Left lung (tissue), 10 donors: ENCODE data around the gene SMARCD3. TPM values are rescaled to one million over a fixed set of nuclear protein-coding genes. Genes with fewer than 3 reads are reported as not detected.

Source experiments
- ATAC-seq: fragments of 200-7000 bp; cut with Tn5 transposase; one replicate; pipeline ENCODE4 v1.9.1; 2020; ENCODE audit warnings: moderate library complexity
- DNase-seq, 4 donors: peaks; one replicate each; pipeline ENCODE4 v3.0.0-alpha.2; 2013 to 2020
- H3K27ac ChIP-seq, 2 donors: fragments of 200-600 bp; sonication (generic) in 1 of 2; one replicate each; pipeline versions ENCODE4 v1.5.0 to v1.8.0; 2020 to 2021
- H3K27me3 ChIP-seq, 2 donors: fragments of 200-600 bp; sonication (generic) in 1 of 2; one replicate each; pipeline versions ENCODE4 v1.5.0 to v1.8.0; 2020 to 2021
- H3K36me3 ChIP-seq, 2 donors: fragments of 200-600 bp; sonication (generic) in 1 of 2; one replicate each; pipeline versions ENCODE4 v1.5.0 to v1.8.0; 2020 to 2021
- H3K4me1 ChIP-seq, 2 donors: fragments of 200-600 bp; one replicate each; pipeline ENCODE4 v1.8.0; 2021
- H3K4me3 ChIP-seq, 2 donors: fragments of 200-600 bp; sonication (generic) in 1 of 2; one replicate each; pipeline versions ENCODE4 v1.5.0 to v1.8.0; 2020 to 2021; ENCODE audit warnings: mild to moderate bottlenecking in 1 of 2
- H3K9me3 ChIP-seq, 2 donors: fragments of 200-600 bp; sonication (generic) in 1 of 2; one replicate each; pipeline versions ENCODE4 v1.5.0 to v1.8.0; 2020 to 2021
- intact Hi-C, 2 donors: fragments of 100-400 bp; cut with DNase I; formaldehyde crosslinking; loops; one replicate each; pipeline versions ENCODE4 v1.11.2 to v1.14.2; 2022
- polyA plus RNA-seq, 6 donors: library from polyadenylated mRNA; unstranded; fragments of 120-200 nt; gene quantifications; one replicate each; pipeline ENCODE4 v1.2.1, GENCODE V29; 2013; ENCODE audit not compliant: insufficient read length in 6 of 6
- total RNA-seq, 2 donors: library from RNA; stranded (reverse); fragmentation: NEBNext Ultra II Directional; extraction: Animal tissue kit (Norgen Biotek cat#: 25700); gene quantifications; one replicate each; pipeline ENCODE4 v1.2.1, GENCODE V29; 2021
- TF ChIP-seq, protein P1 (sequence below), 2 donors: fragments of 200-600 bp; sonication (generic) in 1 of 2; IDR thresholded peaks; one replicate each; pipeline versions ENCODE4 v1.5.0 to v1.8.0; 2021; ENCODE audit warnings: antibody characterized with exemption in 2 of 2
- donor health status: DM: no; HTN: yes; CAD: no.
- donor health status: DM: no; HTN: no; CAD: no.

Gene SMARCD3
- total and polyA plus RNA-seq, 8 donors = 45.5 to 130 (median 95.3) TPM

DNA sequence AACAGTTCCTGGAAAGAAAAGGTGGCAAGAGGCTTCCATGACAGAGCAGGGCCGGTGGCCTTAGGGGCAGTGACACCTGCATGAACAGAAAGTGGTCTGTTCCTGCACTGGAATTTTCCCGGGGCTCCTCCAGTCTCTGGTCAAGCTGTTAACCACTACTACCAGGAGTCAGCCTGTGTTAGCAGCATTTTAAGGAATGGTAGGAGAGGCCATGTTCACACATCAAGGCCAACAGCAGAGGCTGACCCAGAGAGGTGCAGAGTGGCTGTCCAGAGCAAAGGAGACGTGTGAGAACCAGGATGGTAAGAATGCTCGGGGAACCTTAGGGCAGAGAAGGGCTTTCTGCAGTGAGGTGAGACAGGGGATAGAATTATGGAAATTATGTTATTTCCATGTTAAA lies 46.7 kb downstream of the SMARCD3 start:
- no peaks in the 10 kb centered on the region for H3K36me3 ChIP-seq
- no peak for DNase-seq
- H3K9me3 ChIP-seq = no peaks in the 10 kb centered on the region
- ATAC-seq = no peak
- no peaks in the 10 kb centered on the region for H3K4me1 ChIP-seq
- intact Hi-C loops = no loop called here
- H3K27ac ChIP-seq = no peak overlapping the region
- peaks cover 0 to 36% of the 10 kb centered on the region in 2 donors for H3K27me3 ChIP-seq
- TF ChIP-seq, protein P1, sequence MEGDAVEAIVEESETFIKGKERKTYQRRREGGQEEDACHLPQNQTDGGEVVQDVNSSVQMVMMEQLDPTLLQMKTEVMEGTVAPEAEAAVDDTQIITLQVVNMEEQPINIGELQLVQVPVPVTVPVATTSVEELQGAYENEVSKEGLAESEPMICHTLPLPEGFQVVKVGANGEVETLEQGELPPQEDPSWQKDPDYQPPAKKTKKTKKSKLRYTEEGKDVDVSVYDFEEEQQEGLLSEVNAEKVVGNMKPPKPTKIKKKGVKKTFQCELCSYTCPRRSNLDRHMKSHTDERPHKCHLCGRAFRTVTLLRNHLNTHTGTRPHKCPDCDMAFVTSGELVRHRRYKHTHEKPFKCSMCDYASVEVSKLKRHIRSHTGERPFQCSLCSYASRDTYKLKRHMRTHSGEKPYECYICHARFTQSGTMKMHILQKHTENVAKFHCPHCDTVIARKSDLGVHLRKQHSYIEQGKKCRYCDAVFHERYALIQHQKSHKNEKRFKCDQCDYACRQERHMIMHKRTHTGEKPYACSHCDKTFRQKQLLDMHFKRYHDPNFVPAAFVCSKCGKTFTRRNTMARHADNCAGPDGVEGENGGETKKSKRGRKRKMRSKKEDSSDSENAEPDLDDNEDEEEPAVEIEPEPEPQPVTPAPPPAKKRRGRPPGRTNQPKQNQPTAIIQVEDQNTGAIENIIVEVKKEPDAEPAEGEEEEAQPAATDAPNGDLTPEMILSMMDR (IDR thresholded peaks at IDR 0.05) = no peak
- no peak overlapping the region for H3K4me3 ChIP-seq

DNA sequence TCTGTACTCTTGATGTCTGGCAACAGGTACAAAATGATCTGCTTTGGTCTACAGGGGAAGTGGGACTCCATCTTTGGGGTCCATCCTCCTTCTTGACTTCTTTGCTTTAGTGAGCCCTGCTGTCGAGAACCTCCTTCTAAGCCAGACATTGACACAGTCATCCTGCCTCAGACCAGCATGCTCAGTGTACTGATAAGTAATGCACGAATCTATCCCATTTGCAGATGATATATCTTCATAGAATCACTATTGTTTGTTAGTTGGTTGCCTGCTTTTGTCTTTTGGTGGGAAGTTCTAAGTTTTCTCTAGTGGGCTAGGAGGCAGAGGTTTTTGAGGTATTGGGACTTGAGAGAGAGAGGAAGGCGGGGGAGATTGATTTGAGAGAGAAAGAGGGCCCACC lies 47.1 kb downstream of the SMARCD3 start:
- H3K27me3 ChIP-seq = peaks cover 0 to 35% of the 10 kb centered on the region in 2 donors
- DNase-seq = no peak
- TF ChIP-seq, protein P1 (IDR thresholded peaks at IDR 0.05) = no peak
- intact Hi-C loops = no loop called here
- H3K36me3 ChIP-seq = no peaks in the 10 kb centered on the region
- no peaks in the 10 kb centered on the region for H3K4me1 ChIP-seq
- H3K4me3 ChIP-seq = no peak overlapping the region
- H3K27ac ChIP-seq = no peak overlapping the region
- ATAC-seq = no peak
- H3K9me3 ChIP-seq = no peaks in the 10 kb centered on the region

DNA sequence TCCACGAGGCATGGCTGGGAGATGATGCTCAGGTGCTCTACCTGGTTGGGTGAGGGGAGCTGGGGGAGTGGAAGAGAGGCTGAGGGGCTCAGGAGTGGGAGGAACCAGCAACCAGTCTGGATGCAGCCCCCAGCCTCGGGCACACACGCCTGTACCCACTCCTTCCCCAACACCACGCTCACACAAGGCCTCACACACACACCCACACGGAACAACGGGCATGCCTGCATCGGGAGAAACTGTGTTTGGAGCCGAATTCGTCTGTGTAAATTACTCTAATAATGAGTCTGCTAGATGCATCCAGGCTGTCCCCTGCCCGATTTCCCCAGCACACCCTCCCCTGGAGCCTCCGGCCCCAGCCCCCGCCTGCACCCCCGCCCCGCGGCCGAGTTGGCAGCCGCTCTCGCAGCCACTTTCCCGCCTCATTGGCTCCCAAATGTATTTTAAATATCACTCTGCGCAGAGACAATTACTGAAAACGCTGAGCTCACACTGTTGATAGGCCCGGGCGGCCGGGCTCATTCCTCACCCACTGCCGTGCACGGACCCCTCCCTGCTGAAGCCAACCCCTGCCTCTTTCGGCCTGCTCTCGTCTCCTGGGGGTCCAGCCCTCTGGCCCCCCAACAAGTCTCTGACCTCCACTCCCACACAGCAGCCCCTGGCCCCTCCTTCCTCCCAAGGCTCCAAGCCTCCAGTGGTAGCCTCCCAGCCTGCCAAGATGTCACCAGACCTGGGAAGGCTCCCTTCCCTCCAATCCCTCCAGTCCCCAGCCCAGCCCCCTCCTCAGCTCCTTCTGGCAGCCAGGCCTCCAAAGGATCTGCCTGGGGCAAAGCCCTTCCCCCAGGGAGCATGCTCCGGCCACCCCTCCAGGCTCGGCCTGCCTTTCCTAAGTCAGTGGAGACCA lies 49.3 kb downstream of the SMARCD3 start:
- Histone ChIP-seq H3K27ac (peak overlapping the region in 1 of 2 donors; percentile 56), H3K4me3 (no peak overlapping the region), H3K27me3 (peaks cover 0 to 31% of the 10 kb centered on the region in 2 donors), H3K36me3 (no peaks in the 10 kb centered on the region), H3K4me1 (no peaks in the 10 kb centered on the region), H3K9me3 (no peaks in the 10 kb centered on the region)
- ATAC-seq = peak; percentile 51
- DNase-seq = peak in 2 of 4 donors; percentile 75 to 81
- TF ChIP-seq, protein P1 (IDR thresholded peaks at IDR 0.05) = no peak
- intact Hi-C loops = no loop called here

DNA sequence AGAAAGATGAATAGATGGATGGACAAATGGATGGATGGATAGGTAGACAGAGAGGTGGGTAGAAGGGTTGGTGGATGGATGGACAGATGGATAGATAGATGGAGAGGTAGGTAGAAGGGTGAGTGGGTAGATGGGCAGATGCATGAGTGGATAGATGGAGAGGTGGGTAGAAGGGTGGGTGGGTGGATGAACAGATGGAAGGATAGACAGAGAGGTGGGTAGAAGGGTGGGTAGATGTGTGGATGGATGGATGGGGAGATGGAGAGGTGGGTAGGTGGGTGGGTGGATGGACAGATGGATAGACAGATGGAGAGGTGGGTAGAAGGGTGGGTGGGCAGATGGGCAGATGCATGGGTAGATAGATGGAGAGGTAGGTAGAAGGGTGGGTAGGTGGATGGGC lies 50.6 kb downstream of the SMARCD3 start:
- Histone ChIP-seq H3K27ac (no peak overlapping the region), H3K4me3 (no peak overlapping the region), H3K27me3 (peaks cover 0 to 24% of the 10 kb centered on the region in 2 donors), H3K36me3 (no peaks in the 10 kb centered on the region), H3K4me1 (no peaks in the 10 kb centered on the region), H3K9me3 (no peaks in the 10 kb centered on the region)
- TF ChIP-seq, protein P1 (IDR thresholded peaks at IDR 0.05) = no peak
- intact Hi-C loops = no loop called here
- DNase-seq (no peak), ATAC-seq (no peak)

DNA sequence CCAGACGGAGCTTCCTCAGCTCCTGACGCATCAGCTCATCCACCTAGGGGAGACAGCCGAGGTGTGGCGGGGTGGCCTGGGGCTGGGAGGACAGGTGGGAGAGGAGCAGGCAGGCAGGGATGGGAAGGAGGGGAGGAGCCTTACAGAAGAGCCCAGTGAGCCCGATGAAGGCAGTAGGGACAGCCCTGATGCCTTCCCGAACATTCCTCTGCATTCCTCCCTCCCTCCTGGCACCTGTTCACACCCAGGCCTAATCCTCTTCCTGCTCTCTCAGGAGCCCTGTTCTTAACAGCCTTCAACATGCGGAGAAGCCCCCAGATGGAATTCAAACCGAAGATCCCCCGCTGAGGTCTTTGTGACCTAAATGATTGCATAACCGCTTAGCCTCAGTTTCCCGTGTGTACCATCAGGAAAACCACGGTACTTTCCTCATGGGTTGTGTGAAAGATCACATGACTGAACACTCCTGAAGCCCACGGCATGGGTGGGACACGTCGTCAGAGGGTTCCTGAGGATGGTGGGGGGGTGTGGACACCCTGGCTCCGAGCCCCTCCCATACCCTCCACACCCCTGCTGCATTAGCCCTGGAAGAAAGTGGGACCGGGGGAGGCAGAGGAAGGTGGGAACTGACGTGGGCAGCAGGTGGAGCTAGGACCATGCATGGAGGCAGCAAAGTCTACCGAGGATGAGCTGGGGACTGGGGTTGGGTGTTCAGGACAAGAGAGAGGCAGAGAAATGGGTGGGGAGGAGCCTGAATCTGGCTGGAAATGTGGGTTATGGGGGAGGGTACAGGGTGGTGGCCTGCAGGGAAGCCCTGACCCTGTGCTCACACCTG lies 52.7 kb downstream of the SMARCD3 start:
- Histone ChIP-seq H3K9me3 (no peaks in the 10 kb centered on the region), H3K36me3 (no peaks in the 10 kb centered on the region), H3K27me3 (peaks cover 0 to 24% of the 10 kb centered on the region in 2 donors), H3K27ac (no peak overlapping the region), H3K4me3 (no peak overlapping the region), H3K4me1 (no peaks in the 10 kb centered on the region)
- intact Hi-C loops = no loop called here
- DNase-seq (no peak), ATAC-seq (no peak)
- TF ChIP-seq, protein P1 (IDR thresholded peaks at IDR 0.05) = no peak
